Osteocyte (in vitro differentiated cells): ENCODE measurements around the gene ADAMTS2. TPM values are rescaled to one million over a fixed set of nuclear protein-coding genes. Genes with fewer than 3 reads are reported as not detected.

Source experiments
- DNase-seq: peaks from one replicate; pipeline ENCODE4 v3.0.0; 2021; ENCODE audit warnings: mixed read lengths; ENCODE audit not compliant: unreplicated experiment; ENCODE audit errors: extremely low spot score
- H3K27ac Mint-ChIP-seq: one replicate; pipeline ENCODE4 v1.8.0; 2021; ENCODE audit warnings: mild to moderate bottlenecking, mixed read lengths; ENCODE audit not compliant: unreplicated experiment
- H3K27me3 Mint-ChIP-seq: one replicate; pipeline ENCODE4 v1.8.0; 2021; ENCODE audit warnings: mixed read lengths; ENCODE audit not compliant: unreplicated experiment
- H3K36me3 Mint-ChIP-seq: one replicate; pipeline ENCODE4 v1.8.0; 2021; ENCODE audit warnings: mixed read lengths; ENCODE audit not compliant: unreplicated experiment
- H3K4me1 Mint-ChIP-seq: one replicate; pipeline ENCODE4 v1.8.0; 2021; ENCODE audit warnings: mixed read lengths; ENCODE audit not compliant: unreplicated experiment
- H3K4me3 Mint-ChIP-seq: one replicate; pipeline ENCODE4 v1.8.0; 2021; ENCODE audit warnings: mild to moderate bottlenecking, moderate library complexity, mixed read lengths; ENCODE audit not compliant: unreplicated experiment
- H3K9me3 Mint-ChIP-seq: one replicate; pipeline ENCODE4 v1.8.0; 2021; ENCODE audit warnings: mixed read lengths; ENCODE audit not compliant: unreplicated experiment
- total RNA-seq: library from RNA; stranded (reverse); gene quantifications from 2 replicates; pipeline ENCODE4 v1.2.1, GENCODE V29; 2021
- TF ChIP-seq, protein P1 (sequence below): fragments of 200-600 bp; sonication (generic); IDR thresholded peaks from 2 replicates; pipeline ENCODE4 v1.5.0; 2021; ENCODE audit warnings: antibody characterized with exemption, mild to moderate bottlenecking, moderate library complexity

Gene ADAMTS2
- total RNA-seq, 1 donor from 2014 or later, result 12.2 TPM

- H3K9me3 Mint-ChIP-seq, result peaks cover 11% of the 10 kb centered on the region
- H3K27ac Mint-ChIP-seq, result no peak overlapping the region
- H3K36me3 Mint-ChIP-seq, result peaks cover 6% of the 10 kb centered on the region
- H3K27me3 Mint-ChIP-seq, result no peaks in the 10 kb centered on the region
- DNase-seq, result peak; percentile 82
- H3K4me1 Mint-ChIP-seq, result no peaks in the 10 kb centered on the region
- H3K4me3 Mint-ChIP-seq, result no peak overlapping the region
- TF ChIP-seq, protein P1, sequence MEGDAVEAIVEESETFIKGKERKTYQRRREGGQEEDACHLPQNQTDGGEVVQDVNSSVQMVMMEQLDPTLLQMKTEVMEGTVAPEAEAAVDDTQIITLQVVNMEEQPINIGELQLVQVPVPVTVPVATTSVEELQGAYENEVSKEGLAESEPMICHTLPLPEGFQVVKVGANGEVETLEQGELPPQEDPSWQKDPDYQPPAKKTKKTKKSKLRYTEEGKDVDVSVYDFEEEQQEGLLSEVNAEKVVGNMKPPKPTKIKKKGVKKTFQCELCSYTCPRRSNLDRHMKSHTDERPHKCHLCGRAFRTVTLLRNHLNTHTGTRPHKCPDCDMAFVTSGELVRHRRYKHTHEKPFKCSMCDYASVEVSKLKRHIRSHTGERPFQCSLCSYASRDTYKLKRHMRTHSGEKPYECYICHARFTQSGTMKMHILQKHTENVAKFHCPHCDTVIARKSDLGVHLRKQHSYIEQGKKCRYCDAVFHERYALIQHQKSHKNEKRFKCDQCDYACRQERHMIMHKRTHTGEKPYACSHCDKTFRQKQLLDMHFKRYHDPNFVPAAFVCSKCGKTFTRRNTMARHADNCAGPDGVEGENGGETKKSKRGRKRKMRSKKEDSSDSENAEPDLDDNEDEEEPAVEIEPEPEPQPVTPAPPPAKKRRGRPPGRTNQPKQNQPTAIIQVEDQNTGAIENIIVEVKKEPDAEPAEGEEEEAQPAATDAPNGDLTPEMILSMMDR, result no peak
Measured at GRCh38 chr5:179122411-179123108, 222.7 kb downstream of the ADAMTS2 start.

GRCh38 chr5:179121667-179122111 lies 223.6 kb downstream of the ADAMTS2 start:
- TF ChIP-seq, protein P1, result no peak
- H3K4me3 Mint-ChIP-seq, result no peak overlapping the region
- H3K4me1 Mint-ChIP-seq, result no peaks in the 10 kb centered on the region
- peak; percentile 83 for DNase-seq
- no peaks in the 10 kb centered on the region for H3K27me3 Mint-ChIP-seq
- H3K9me3 Mint-ChIP-seq, result peaks cover 11% of the 10 kb centered on the region
- peaks cover 6% of the 10 kb centered on the region for H3K36me3 Mint-ChIP-seq
- H3K27ac Mint-ChIP-seq, result no peak overlapping the region

DNA sequence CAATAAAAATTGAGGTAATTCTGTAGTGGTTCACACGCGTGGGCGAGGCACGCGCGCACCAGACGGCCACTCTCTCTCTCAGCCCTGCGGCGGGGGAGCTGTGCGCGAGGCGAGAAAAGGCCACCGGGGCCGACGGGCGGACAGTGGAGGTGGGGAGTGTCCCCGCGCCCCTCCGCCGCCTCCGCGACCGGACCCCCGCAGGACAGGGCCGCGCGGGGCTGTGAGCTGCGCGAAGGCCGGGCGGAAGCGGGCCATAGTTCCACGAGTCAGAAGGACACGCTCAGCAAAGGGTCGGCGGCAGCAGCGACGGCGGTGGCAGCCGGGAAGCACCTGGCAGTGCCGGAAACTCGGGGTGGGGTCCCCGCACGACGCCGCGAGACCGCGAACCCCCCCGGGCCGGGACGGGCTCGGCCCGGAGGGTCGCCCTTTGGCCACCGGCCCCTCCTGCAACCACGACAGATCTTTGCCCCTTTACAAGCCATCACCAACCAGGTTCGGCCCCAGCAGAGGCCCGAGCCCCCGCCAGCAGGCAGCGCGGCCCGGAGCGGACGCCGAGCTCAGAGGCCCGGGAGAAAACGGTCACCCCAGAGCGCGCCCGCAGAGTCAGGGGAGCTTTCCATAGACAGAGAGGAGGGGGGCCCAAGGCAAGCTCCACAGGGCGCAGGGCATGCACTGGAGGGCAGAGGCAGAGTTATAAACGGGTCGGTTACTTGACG lies 224.2 kb downstream of the ADAMTS2 start:
- H3K27me3 Mint-ChIP-seq, result no peaks in the 10 kb centered on the region
- H3K4me1 Mint-ChIP-seq, result no peaks in the 10 kb centered on the region
- peaks cover 11% of the 10 kb centered on the region for H3K9me3 Mint-ChIP-seq
- no peak overlapping the region for H3K27ac Mint-ChIP-seq
- peak; percentile 84 for DNase-seq
- peaks cover 6% of the 10 kb centered on the region for H3K36me3 Mint-ChIP-seq
- TF ChIP-seq, protein P1, result no peak
- H3K4me3 Mint-ChIP-seq, result no peak overlapping the region

- H3K9me3 Mint-ChIP-seq, result peaks cover 12% of the 10 kb centered on the region
- no peaks in the 10 kb centered on the region for H3K4me1 Mint-ChIP-seq
- peaks cover 6% of the 10 kb centered on the region for H3K36me3 Mint-ChIP-seq
- H3K27ac Mint-ChIP-seq, result no peak overlapping the region
- no peaks in the 10 kb centered on the region for H3K27me3 Mint-ChIP-seq
- TF ChIP-seq, protein P1, result no peak
- H3K4me3 Mint-ChIP-seq, result no peak overlapping the region
- DNase-seq, result peak; percentile 81
Measured at GRCh38 chr5:179120421-179120861, 224.8 kb downstream of the ADAMTS2 start.
